ENCODE results near the gene ATP2C1. TPM values are rescaled to one million over a fixed set of nuclear protein-coding genes. Genes with fewer than 3 reads are reported as not detected.
A peak's percentile ranks its signal among the peaks of the same experiment; 100 is the strongest.

The ATP2C1 gene
- total and polyA plus RNA-seq, 2 donors (not counting 3 experiments of a cell fraction or from before 2014, with no cell fraction given), result 50.1 to 73.3 TPM

- no peaks in the 10 kb centered on the region for H3K9me3 ChIP-seq (replicated peaks; ENCODE audit: control insufficient read depth, insufficient read depth, low read length)
- H3K79me2 ChIP-seq (ENCODE audit: control insufficient read depth, insufficient read depth, low read length), result no peaks in the 10 kb centered on the region
- FAIRE-seq (peak; percentile 91), DNase-seq (ENCODE audit: low read depth, low spot score) (peak; percentile 84)
- peak within 1 kb of the TSS; percentile 94 for H3K9ac ChIP-seq (replicated peaks; ENCODE audit: extremely low read depth, insufficient read depth, low read length)
- ChIA-PET CTCF (interaction anchor here (1.2 to 2.3 kb wide), 4 partner anchors 10 to 1008 kb away, joined by 4 to 9 read pairs (median 7); partner anchors contain the start of genes ATP2C1 and CPNE4), POLR2A (no interaction called here)
- peak within 1 kb of the TSS; percentile 44 to 72 (median 54) for H3K4me3 ChIP-seq (replicated peaks in 1 of 3; ENCODE audit: insufficient read depth in 1 of 3, low read depth in 1 of 3, low read length in 3 of 3)
- TF ChIP-seq POLR2A (IDR thresholded peaks at IDR 0.05; ENCODE audit: low read depth, low read length) (peak; percentile 88), GATA2 (IDR thresholded peaks at IDR 0.05; ENCODE audit: insufficient read depth, insufficient read length, low read depth, low read length) (no peak), JUN (IDR thresholded peaks at IDR 0.05; ENCODE audit: borderline replicate concordance, insufficient read depth, insufficient read length, low read depth) (no peak), MAX (IDR thresholded peaks at IDR 0.05; ENCODE audit: insufficient read depth, insufficient read length) (peak; percentile 21), FOS (IDR thresholded peaks at IDR 0.05; ENCODE audit: borderline replicate concordance, insufficient read depth, low read length) (no peak), EZH2 (IDR thresholded peaks at IDR 0.05; ENCODE audit: borderline replicate concordance, low read depth, low read length, severe bottlenecking) (no peak), MYC (IDR thresholded peaks at IDR 0.05; ENCODE audit: low read depth, low read length) (no peak), POLR2AphosphoS5 (IDR thresholded peaks at IDR 0.05; ENCODE audit: insufficient read depth, low read depth, low read length) (peak; percentile 85)
- TF ChIP-seq, protein P1, sequence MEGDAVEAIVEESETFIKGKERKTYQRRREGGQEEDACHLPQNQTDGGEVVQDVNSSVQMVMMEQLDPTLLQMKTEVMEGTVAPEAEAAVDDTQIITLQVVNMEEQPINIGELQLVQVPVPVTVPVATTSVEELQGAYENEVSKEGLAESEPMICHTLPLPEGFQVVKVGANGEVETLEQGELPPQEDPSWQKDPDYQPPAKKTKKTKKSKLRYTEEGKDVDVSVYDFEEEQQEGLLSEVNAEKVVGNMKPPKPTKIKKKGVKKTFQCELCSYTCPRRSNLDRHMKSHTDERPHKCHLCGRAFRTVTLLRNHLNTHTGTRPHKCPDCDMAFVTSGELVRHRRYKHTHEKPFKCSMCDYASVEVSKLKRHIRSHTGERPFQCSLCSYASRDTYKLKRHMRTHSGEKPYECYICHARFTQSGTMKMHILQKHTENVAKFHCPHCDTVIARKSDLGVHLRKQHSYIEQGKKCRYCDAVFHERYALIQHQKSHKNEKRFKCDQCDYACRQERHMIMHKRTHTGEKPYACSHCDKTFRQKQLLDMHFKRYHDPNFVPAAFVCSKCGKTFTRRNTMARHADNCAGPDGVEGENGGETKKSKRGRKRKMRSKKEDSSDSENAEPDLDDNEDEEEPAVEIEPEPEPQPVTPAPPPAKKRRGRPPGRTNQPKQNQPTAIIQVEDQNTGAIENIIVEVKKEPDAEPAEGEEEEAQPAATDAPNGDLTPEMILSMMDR (IDR thresholded peaks at IDR 0.05; ENCODE audit: extremely low read depth in 1 of 2, insufficient read depth in 1 of 2, low read depth in 1 of 2, low read length in 2 of 2), result no peak
- peak within 1 kb of the TSS; percentile 97 for H2AFZ ChIP-seq (ENCODE audit: low read depth, low read length)
- peak within 1 kb of the TSS; percentile 90 for H3K4me2 ChIP-seq (ENCODE audit: insufficient read depth, low read length)
- H3K27ac ChIP-seq (ENCODE audit: insufficient read depth, low read depth, low read length), result peak within 1 kb of the TSS; percentile 91
- intact Hi-C loops (cut with micrococcal nuclease), result loop anchor here (1.0 to 10.0 kb wide), 5 partner anchors 133 to 476 kb away; partner anchors contain the start of genes MRPL3 and PIK3R4
- no peaks in the 10 kb centered on the region for H4K20me1 ChIP-seq (replicated peaks; ENCODE audit: control insufficient read depth, extremely low read depth, insufficient read depth, low read length)
- no peaks in the 10 kb centered on the region for H3K27me3 ChIP-seq (ENCODE audit: control insufficient read depth in 2 of 2, insufficient read depth in 2 of 2, low read length in 2 of 2)
- dilution Hi-C loops (cut with MboI; ENCODE audit: extremely low pct_ligation_motif_present, low sequenced_read_pairs), result no loop called here
- no peaks in the 10 kb centered on the region for H3K9me1 ChIP-seq (replicated peaks; ENCODE audit: control insufficient read depth, extremely low read depth, insufficient read depth, low read length)
- no peaks in the 10 kb centered on the region for H3K36me3 ChIP-seq (ENCODE audit: control insufficient read depth in 2 of 2, extremely low read depth in 1 of 2, insufficient read depth in 2 of 2, low read length in 2 of 2)
- BruUV-seq (replicated peaks), result TSS peak; percentile 74
- peaks cover 15% of the 10 kb centered on the region for H3K4me1 ChIP-seq (ENCODE audit: control insufficient read depth, extremely low read depth, insufficient read depth, low read length)
Observed at GRCh38 chr3:131026321-131027151, 132.7 kb downstream of the ATP2C1 start, which contains the start of the genes ASTE1 and NEK11. Gene ASTE1 (minus strand): TSS chr3:131026825. CDS start chr3:131025306, 1,519 bp downstream. Gene NEK11 (plus strand): TSS chr3:131026877. CDS start chr3:131029709, 2,832 bp downstream.

Data from endothelial cell of umbilical vein (primary cell).